ENCODE results near the gene IPO11.

GRCh38 chr5:62369039-62369438, 43.5 kb upstream of the IPO11 start:
- TF ChIP-seq ZFP3 (CRISPR knock-in tag; IDR thresholded peaks at IDR 0.05) (no peak), POU6F1 (CRISPR knock-in tag; IDR thresholded peaks at IDR 0.05; ENCODE audit: borderline replicate concordance, low read depth) (no peak), GLIS3 (CRISPR knock-in tag; IDR thresholded peaks at IDR 0.05) (no peak), ZFP30 (CRISPR knock-in tag; IDR thresholded peaks at IDR 0.05) (no peak), TCF4 (CRISPR knock-in tag; IDR thresholded peaks at IDR 0.05; ENCODE audit: borderline replicate concordance) (no peak), TOX (CRISPR knock-in tag; IDR thresholded peaks at IDR 0.05; ENCODE audit: borderline replicate concordance) (no peak), RARB (CRISPR knock-in tag; IDR thresholded peaks at IDR 0.05) (no peak)
